Fibroblast of mammary gland (primary cell): ENCODE results near the gene MAP3K4.
"Not testable (repeated sequence)": the region's sequence is repeated elsewhere in the genome, so short reads cannot be mapped to it uniquely, and the experiment has no call there.

Source experiments
- DNase-seq: peaks from one replicate; pipeline ENCODE4 v3.0.0-alpha.2; 2010; ENCODE audit warnings: low read depth
- H3K4me3 ChIP-seq: 2 replicates; pipeline ENCODE4 v1.5.1; 2011; ENCODE audit warnings: low read depth, mild to moderate bottlenecking, low read length, moderate library complexity; ENCODE audit not compliant: control insufficient read depth
- TF ChIP-seq, protein P1 (sequence below): conservative IDR thresholded peaks from 2 replicates; pipeline ENCODE4 v1.5.1; 2011; ENCODE audit warnings: low read depth, low read length, inconsistent platforms; ENCODE audit not compliant: control insufficient read depth, insufficient read depth

Gene MAP3K4

DNA sequence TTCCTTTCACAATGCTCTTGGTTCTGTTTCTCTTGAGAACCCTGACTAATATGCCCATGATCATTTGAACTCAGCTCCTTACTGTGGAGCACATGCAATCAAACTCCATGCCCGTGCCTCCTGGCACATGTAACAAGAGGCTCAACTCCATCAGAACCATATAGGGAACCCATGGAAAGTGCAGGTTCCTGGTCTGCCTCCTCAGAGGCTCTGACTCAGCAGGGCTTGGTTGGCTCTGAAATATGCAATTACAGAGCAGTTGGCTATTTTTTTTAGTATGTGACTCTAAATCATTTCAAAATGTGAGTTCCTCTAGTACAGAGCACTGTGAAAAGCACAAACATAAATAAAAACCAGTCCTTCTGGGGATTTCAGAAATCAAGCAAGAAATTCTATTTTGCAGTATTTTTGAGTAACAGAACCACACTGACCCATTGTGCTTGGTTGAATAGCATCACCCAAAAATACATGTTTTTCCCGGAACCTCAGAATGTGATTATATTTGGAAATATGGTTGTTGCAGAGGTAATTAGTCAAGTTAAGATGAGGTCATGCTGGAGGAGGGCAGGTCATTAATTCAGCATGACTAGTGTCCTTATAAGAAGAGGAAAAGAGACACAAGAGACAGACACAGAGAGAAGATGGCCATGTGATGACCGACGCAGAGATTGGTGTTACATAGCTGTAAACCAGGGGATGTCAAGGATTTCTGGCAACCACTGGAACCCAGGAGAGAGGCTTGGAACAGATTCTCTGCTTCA, 13.2 kb upstream of the MAP3K4 start:
- DNase-seq: peak; percentile 90
- no peak overlapping the region for H3K4me3 ChIP-seq
- TF ChIP-seq, protein P1, sequence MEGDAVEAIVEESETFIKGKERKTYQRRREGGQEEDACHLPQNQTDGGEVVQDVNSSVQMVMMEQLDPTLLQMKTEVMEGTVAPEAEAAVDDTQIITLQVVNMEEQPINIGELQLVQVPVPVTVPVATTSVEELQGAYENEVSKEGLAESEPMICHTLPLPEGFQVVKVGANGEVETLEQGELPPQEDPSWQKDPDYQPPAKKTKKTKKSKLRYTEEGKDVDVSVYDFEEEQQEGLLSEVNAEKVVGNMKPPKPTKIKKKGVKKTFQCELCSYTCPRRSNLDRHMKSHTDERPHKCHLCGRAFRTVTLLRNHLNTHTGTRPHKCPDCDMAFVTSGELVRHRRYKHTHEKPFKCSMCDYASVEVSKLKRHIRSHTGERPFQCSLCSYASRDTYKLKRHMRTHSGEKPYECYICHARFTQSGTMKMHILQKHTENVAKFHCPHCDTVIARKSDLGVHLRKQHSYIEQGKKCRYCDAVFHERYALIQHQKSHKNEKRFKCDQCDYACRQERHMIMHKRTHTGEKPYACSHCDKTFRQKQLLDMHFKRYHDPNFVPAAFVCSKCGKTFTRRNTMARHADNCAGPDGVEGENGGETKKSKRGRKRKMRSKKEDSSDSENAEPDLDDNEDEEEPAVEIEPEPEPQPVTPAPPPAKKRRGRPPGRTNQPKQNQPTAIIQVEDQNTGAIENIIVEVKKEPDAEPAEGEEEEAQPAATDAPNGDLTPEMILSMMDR: no peak

DNA sequence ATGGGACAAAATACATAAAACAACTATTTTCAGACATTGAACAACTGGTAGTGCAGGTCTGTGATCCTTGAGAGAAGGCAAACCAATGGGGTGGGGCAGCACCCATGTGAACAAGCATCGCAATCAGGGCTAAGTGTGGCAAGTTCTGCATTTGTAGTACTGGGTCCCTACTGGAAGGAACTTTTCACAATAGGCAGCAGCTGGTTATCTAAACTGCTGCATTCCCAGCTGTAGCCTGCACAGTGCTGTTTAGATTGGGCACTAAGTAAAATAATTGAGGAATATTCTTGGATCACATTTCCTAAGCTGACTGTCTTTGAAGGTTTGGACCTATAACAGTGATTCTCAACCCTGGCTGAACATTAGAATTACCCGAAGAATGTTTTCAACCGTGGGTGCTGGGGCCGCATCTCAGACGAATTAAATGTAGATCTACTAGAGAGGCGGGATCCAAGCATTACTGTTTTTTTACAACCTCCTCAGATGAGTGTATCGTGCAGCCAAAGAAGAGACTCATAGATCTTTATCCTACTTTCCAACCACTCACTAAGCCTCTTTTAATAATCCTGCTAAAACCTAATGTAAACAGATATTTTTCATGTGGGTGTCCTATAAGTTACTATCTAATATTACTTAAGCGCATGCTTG, 12.4 kb upstream of the MAP3K4 start:
- TF ChIP-seq, protein P1: no peak
- no peak overlapping the region for H3K4me3 ChIP-seq
- DNase-seq: peak; percentile 53

DNA sequence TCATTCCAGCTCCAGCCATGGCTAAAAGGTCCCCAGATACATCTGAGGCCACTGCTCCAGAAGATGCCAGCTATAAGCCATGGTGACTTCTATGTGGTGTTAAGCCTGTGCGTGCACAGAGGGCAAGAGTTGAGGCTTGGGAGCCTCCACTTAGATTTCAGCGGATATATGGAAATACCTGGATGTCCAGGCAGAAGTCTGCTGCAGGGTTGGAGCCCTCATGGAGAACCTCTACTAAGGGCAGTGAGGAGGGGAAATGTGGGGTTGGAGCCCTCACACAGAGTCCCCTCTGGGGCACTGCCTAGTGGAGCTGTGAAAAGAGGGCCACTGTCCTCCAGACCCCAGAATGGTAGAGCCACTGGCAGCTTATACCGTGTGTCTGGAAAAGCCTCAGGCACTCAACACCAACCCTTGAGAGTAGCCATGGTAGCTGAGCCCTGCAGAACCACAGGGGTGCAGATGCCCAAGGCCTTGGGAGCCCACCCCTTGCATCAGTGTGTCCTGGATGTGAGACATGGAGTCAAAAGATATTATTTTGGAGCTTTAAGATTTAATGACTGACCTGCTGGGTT, 8.1 kb upstream of the MAP3K4 start:
- not testable (repeated sequence) for H3K4me3 ChIP-seq, DNase-seq

DNA sequence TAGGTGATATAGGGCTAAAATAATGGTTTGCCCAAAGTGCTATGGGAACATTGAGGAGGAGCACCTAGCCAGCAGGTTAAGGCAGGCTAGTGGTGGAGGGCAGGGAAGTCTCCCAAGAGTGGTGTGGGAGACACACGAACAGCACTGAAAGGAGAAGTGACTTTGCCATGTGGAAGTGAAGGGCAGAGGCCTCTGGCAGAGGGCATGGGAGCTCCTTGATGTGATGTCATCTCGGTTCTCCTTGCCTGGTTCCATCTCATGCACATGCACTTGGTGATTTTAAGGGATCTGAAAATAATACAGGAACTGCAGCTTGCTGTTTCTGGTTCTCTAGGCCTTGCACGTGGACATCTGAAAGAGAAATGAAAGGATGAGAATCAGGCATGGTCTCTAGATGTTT, 4.7 kb upstream of the MAP3K4 start:
- no peak for DNase-seq
- TF ChIP-seq, protein P1: no peak
- H3K4me3 ChIP-seq: no peak overlapping the region

DNA sequence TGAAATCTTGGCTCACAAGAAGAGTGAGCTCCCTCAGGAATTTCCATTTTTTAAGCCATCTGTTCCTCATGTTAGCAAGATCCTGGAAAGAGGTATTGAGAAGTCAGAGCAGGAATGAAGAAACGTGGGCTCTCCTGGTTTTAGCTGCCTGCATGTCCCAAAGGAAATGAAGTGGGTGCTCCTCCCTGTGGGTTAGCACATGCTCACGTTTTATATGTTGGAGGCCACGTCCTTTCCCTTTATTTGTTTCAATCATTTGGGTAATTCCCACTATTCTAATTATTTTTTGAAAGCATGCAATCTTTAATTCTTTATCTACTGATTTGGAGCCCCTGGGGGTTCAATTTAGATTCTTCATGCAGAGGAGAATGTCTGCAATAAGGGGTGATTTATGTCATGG, 4.3 kb upstream of the MAP3K4 start:
- H3K4me3 ChIP-seq: no peak overlapping the region
- DNase-seq: peak; percentile 25
- TF ChIP-seq, protein P1: no peak

DNA sequence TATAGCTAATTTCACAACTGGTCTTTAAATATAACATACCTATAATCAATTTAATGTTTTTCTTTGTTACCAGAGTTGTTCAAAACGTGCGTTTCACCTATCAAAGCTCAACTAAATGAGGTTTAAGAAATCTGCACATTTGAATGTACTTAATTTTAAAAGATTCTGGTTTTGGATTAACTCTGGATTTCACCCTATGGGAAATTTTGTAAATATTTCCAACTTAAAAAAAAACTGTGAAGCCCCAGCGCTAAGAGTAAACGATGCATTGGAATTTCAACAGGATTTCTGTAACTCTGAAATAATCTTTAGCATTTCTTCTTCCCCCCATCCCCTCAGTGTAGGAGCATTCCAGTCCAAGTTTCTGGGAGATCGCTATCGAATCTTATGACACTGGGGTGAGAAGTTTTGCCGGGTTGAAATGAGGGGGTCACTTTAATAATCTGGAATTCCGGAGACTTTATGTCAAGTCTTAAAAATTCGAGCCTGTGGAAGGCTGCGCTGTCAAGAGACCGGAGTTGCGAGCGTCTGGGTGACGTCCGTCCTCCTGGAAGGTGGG, 643 bp upstream of the MAP3K4 start:
- TF ChIP-seq, protein P1: no peak
- peak overlapping the region; percentile 88 for H3K4me3 ChIP-seq
- DNase-seq: no peak
